B cell (primary cell): ENCODE results near the gene PAGE2. TPM values are rescaled to one million over a fixed set of nuclear protein-coding genes. Genes with fewer than 3 reads are reported as not detected.

Source experiments
- ATAC-seq: fragments of 200-7000 bp; cut with Tn5 transposase; one replicate; pipeline ENCODE4 v1.10.0; 2021; ENCODE audit warnings: low read depth, mild to moderate bottlenecking, moderate number of reproducible peaks, moderate library complexity
- CTCF ChIA-PET: fragments of 350-600 bp; sonication (Branson Sonifier 250); formaldehyde crosslinking; loops from one replicate; lab custom pipeline; 2021; ENCODE audit warnings: antibody characterized with exemption, inconsistent platforms; lab: Charles Lee
- POLR2A ChIA-PET: fragments of 350-600 bp; sonication (Branson Sonifier 250); formaldehyde crosslinking; loops from one replicate; lab custom pipeline; 2021; ENCODE audit warnings: antibody characterized with exemption; lab: Charles Lee
- DNase-seq: peaks from one replicate; pipeline ENCODE4 v3.0.0; 2013
- H2AFZ ChIP-seq: 2 replicates; pipeline ENCODE4 v1.6.1; 2012; ENCODE audit warnings: mild to moderate bottlenecking, low read depth, low read length; ENCODE audit not compliant: insufficient read depth, poor library complexity, severe bottlenecking
- H3K27ac ChIP-seq, 2 donors: 1 replicate in 1 of 2; 2 replicates in 1 of 2; pipeline ENCODE4 v1.5.1; 2012 to 2013; ENCODE audit warnings: low read length in 2 of 2, mild to moderate bottlenecking in 2 of 2, moderate library complexity in 1 of 2
- H3K27me3 ChIP-seq, 4 experiments: fragments of 200-600 bp in 1 of 4; sonication (generic) in 1 of 4; replicated peaks in 1 of 4; 1 replicate in 2 of 4; 2 replicates in 2 of 4; pipeline versions ENCODE4 v1.6.1 to v1.7.0; 2013 to 2016; ENCODE audit warnings: low read length in 3 of 4, mild to moderate bottlenecking in 2 of 4, mixed read lengths in 1 of 4, moderate library complexity in 1 of 4; ENCODE audit not compliant: insufficient read depth in 4 of 4, control insufficient read depth in 3 of 4; ENCODE audit errors: control extremely low read depth in 1 of 4
- H3K36me3 ChIP-seq, 2 experiments: replicated peaks in 1 of 2; 1 replicate in 1 of 2; 2 replicates in 1 of 2; pipeline versions ENCODE4 v1.6.1 to v1.7.1; 2013; ENCODE audit warnings: low read length in 1 of 2; ENCODE audit not compliant: insufficient read depth in 2 of 2, control insufficient read depth in 1 of 2; ENCODE audit errors: control extremely low read depth in 1 of 2, extremely low read depth in 1 of 2
- H3K4me1 ChIP-seq, 2 donors: fragments of 200-600 bp in 1 of 2; sonication (generic) in 1 of 2; 1 replicate in 1 of 2; 2 replicates in 1 of 2; pipeline versions ENCODE4 v1.5.1 to v1.6.1; 2013 to 2017; ENCODE audit warnings: low read length in 2 of 2; ENCODE audit not compliant: control insufficient read depth in 2 of 2, insufficient read depth in 2 of 2
- H3K4me2 ChIP-seq: replicated peaks from 2 replicates; pipeline ENCODE3; 2012; ENCODE audit warnings: mild to moderate bottlenecking, low read depth, low read length; ENCODE audit not compliant: poor library complexity, severe bottlenecking
- H3K4me3 ChIP-seq, 5 experiments: fragments of 200-600 bp in 1 of 5; sonication (generic) in 1 of 5; 1 replicate in 3 of 5; 2 replicates in 2 of 5; pipeline versions ENCODE4 v1.5.1 to v1.7.0; 2011 to 2016; ENCODE audit warnings: low read length in 4 of 5, mild to moderate bottlenecking in 4 of 5, low read depth in 2 of 5, control low read depth in 1 of 5, moderate library complexity in 1 of 5; ENCODE audit not compliant: insufficient read depth in 1 of 5; ENCODE audit errors: control extremely low read depth in 1 of 5, extremely low read depth in 1 of 5
- H3K79me2 ChIP-seq: fragments of 200-600 bp; sonication (generic); one replicate; pipeline ENCODE4 v1.6.0; 2016; ENCODE audit warnings: low read length; ENCODE audit not compliant: control insufficient read depth, insufficient read depth
- H3K9ac ChIP-seq: fragments of 200-600 bp; sonication (generic); 2 replicates; pipeline ENCODE4 v1.6.1; 2017; ENCODE audit warnings: mild to moderate bottlenecking, low read length, moderate library complexity
- H3K9me3 ChIP-seq, 3 donors: one replicate each; pipeline versions ENCODE4 v1.6.1 to v1.7.1; 2013; ENCODE audit warnings: low read length in 2 of 3; ENCODE audit not compliant: control insufficient read depth in 2 of 3, insufficient read depth in 1 of 3; ENCODE audit errors: control extremely low read depth in 1 of 3
- H4K20me1 ChIP-seq: 2 replicates; pipeline ENCODE4 v1.6.0; 2012; ENCODE audit warnings: mild to moderate bottlenecking, low read length; ENCODE audit not compliant: insufficient read depth, control insufficient read depth, poor library complexity, severe bottlenecking
- H3K27ac Mint-ChIP-seq: one replicate; pipeline ENCODE4 v1.8.0; 2021; ENCODE audit warnings: mixed read lengths
- H3K27me3 Mint-ChIP-seq: one replicate; pipeline ENCODE4 v1.8.0; 2021; ENCODE audit warnings: mixed read lengths
- H3K4me1 Mint-ChIP-seq: one replicate; pipeline ENCODE4 v1.8.0; 2021; ENCODE audit warnings: mixed read lengths
- H3K4me3 Mint-ChIP-seq: one replicate; pipeline ENCODE4 v1.8.0; 2021; ENCODE audit warnings: mixed read lengths
- H3K9me3 Mint-ChIP-seq: one replicate; pipeline ENCODE4 v1.8.0; 2022; ENCODE audit warnings: mixed read lengths; ENCODE audit not compliant: insufficient read depth
- CTCF ChIP-seq: fragments of 200-600 bp; IDR thresholded peaks from one replicate; pipeline ENCODE4 v1.8.0; 2022; ENCODE audit warnings: antibody characterized with exemption, mild to moderate bottlenecking
- EZH2 ChIP-seq: IDR thresholded peaks from 2 replicates; pipeline ENCODE4 v1.6.1; 2012; ENCODE audit warnings: borderline replicate concordance, low read depth, mild to moderate bottlenecking, moderate library complexity, low read length; ENCODE audit not compliant: insufficient read depth, poor library complexity, severe bottlenecking
- WGBS: methylation state at CpG from one replicate; pipeline ENCODE4 v1.1.5; 2013; ENCODE audit warnings: missing lambda C conversion rate; ENCODE audit not compliant: insufficient coverage; 5-methylcytosine and 5-hydroxymethylcytosine counted together
- intact Hi-C: fragments of 100-400 bp; cut with micrococcal nuclease; formaldehyde crosslinking; loops from one replicate; pipeline ENCODE4 v1.10.0; 2022
- polyA plus RNA-seq: library from polyadenylated mRNA; depleted of rRNA; stranded (reverse); fragments of >200 nt; gene quantifications from 2 replicates; pipeline ENCODE4 v1.2.3, GENCODE V29; 2012
- total RNA-seq, 2 donors: library from RNA; stranded (reverse); fragments of 120-200 nt in 1 of 2; gene quantifications; 1 replicate in 1 of 2; 2 replicates in 1 of 2; pipeline versions ENCODE4 v1.2.3 to v1.2.4, GENCODE V29; 2013 to 2022

The PAGE2 gene
- total and polyA plus RNA-seq, 2 donors (not counting 1 experiment from before 2014, with no cell fraction given) = not detected

GRCh38 chrX:55102754-55103153 is 13.9 kb downstream of the PAGE2 start:
- no peak for DNase-seq
- Histone ChIP-seq H3K4me2 (no peak overlapping the region), H3K27me3 (peaks cover 0 to 9% (median 1%) of the 10 kb centered on the region in 4 experiments), H3K79me2 (no peaks in the 10 kb centered on the region), H3K36me3 (no peaks in the 10 kb centered on the region), H3K9ac (no peak overlapping the region), H3K4me1 (no peaks in the 10 kb centered on the region), H4K20me1 (no peaks in the 10 kb centered on the region), H3K27ac (no peak overlapping the region), H3K9me3 (no peaks in the 10 kb centered on the region), H2AFZ (no peak overlapping the region), H3K4me3 (no peak overlapping the region)
- Mint-ChIP-seq H3K27ac (no peak overlapping the region), H3K9me3 (no peaks in the 10 kb centered on the region), H3K4me3 (no peak overlapping the region), H3K4me1 (no peaks in the 10 kb centered on the region), H3K27me3 (peaks cover 3% of the 10 kb centered on the region)
- intact Hi-C loops = no loop called here
- CTCF ChIA-PET = no interaction called here
- TF ChIP-seq CTCF (no peak), EZH2 (no peak)
- ATAC-seq = no peak
- WGBS = no CpG with 5 or more reads among the region's 3 CpGs
- POLR2A ChIA-PET = no interaction called here

GRCh38 chrX:55107262-55107661 is 18.4 kb downstream of the PAGE2 start:
- Histone ChIP-seq H3K27ac (no peak overlapping the region), H3K79me2 (no peaks in the 10 kb centered on the region), H3K9me3 (no peaks in the 10 kb centered on the region), H3K27me3 (peaks cover 0 to 2% (median 0%) of the 10 kb centered on the region in 4 experiments), H3K4me1 (no peaks in the 10 kb centered on the region), H3K9ac (no peak overlapping the region), H3K4me2 (no peak overlapping the region), H3K4me3 (no peak overlapping the region), H2AFZ (no peak overlapping the region), H3K36me3 (no peaks in the 10 kb centered on the region), H4K20me1 (no peaks in the 10 kb centered on the region)
- Mint-ChIP-seq H3K4me3 (no peak overlapping the region), H3K27me3 (peaks cover 3% of the 10 kb centered on the region), H3K27ac (no peak overlapping the region), H3K9me3 (no peaks in the 10 kb centered on the region), H3K4me1 (no peaks in the 10 kb centered on the region)
- ChIA-PET CTCF (no interaction called here), POLR2A (no interaction called here)
- no peak for TF ChIP-seq EZH2
- no peak for TF ChIP-seq CTCF
- intact Hi-C loops = no loop called here
- no peak for ATAC-seq
- no peak for DNase-seq
